Endothelial cell of hepatic sinusoid (primary cell): ENCODE data around the gene SLC24A4.

Experiments
- in situ Hi-C: cut with HindIII; loops from 2 replicates; pipeline ENCODE4 v1.10.0; 2017; ENCODE audit warnings: low sequenced_read_pairs

Gene SLC24A4

GRCh38 chr14:92538412-92538985 lies 215.5 kb downstream of the SLC24A4 start:
- in situ Hi-C loops, result no loop called here

- in situ Hi-C loops, result no loop called here
Observed at GRCh38 chr14:92539419-92539818, 216.5 kb downstream of the SLC24A4 start.

GRCh38 chr14:92539875-92540274 lies 216.9 kb downstream of the SLC24A4 start:
- in situ Hi-C loops, result no loop called here

GRCh38 chr14:92540472-92541048 lies 217.6 kb downstream of the SLC24A4 start:
- in situ Hi-C loops, result no loop called here

- in situ Hi-C loops, result no loop called here
Observed at GRCh38 chr14:92542766-92543554, 220.0 kb downstream of the SLC24A4 start.

- in situ Hi-C loops, result no loop called here
Observed at GRCh38 chr14:92544051-92544720, 221.2 kb downstream of the SLC24A4 start.

- in situ Hi-C loops, result no loop called here
Observed at GRCh38 chr14:92546347-92547053, 223.5 kb downstream of the SLC24A4 start.

- in situ Hi-C loops, result no loop called here
Observed at GRCh38 chr14:92549105-92549858, 226.3 kb downstream of the SLC24A4 start.

GRCh38 chr14:92549859-92550230 lies 226.9 kb downstream of the SLC24A4 start:
- in situ Hi-C loops, result no loop called here
